Measurements from ENCODE around the gene LYL1.
A peak's percentile ranks its signal among the peaks of the same experiment; 100 is the strongest.

The LYL1 gene

GRCh38 chr19:13109361-13110098 lies 6.9 kb upstream of the LYL1 start:
- DNase-seq (ENCODE audit: low read depth in 1 of 2, low spot score in 1 of 2) = no peak

- DNase-seq (ENCODE audit: low read depth in 1 of 2, low spot score in 1 of 2) = no peak
Observed at GRCh38 chr19:13104848-13105711, 2.4 kb upstream of the LYL1 start.

GRCh38 chr19:13104360-13104847 lies 1.7 kb upstream of the LYL1 start:
- no peak for DNase-seq (ENCODE audit: low read depth in 1 of 2, low spot score in 1 of 2)

GRCh38 chr19:13103581-13104359 lies 1.1 kb upstream of the LYL1 start:
- no peak for DNase-seq (ENCODE audit: low read depth in 1 of 2, low spot score in 1 of 2)

GRCh38 chr19:13102416-13102665 lies 317 bp downstream of the LYL1 start:
- DNase-seq (ENCODE audit: low read depth in 1 of 2, low spot score in 1 of 2) = no peak

- no peak for DNase-seq (ENCODE audit: low read depth in 1 of 2, low spot score in 1 of 2)
Observed at GRCh38 chr19:13101590-13102415, 855 bp downstream of the LYL1 start.

GRCh38 chr19:13100841-13101589 lies 1.6 kb downstream of the LYL1 start:
- DNase-seq (ENCODE audit: low read depth in 1 of 2, low spot score in 1 of 2) = no peak

- peak in 1 of 2 donors; percentile 57 for DNase-seq (ENCODE audit: low read depth in 1 of 2, low spot score in 1 of 2)
Observed at GRCh38 chr19:13100031-13100588, 2.5 kb downstream of the LYL1 start.

GRCh38 chr19:13099073-13099999 lies 3.3 kb downstream of the LYL1 start:
- DNase-seq (ENCODE audit: low read depth in 1 of 2, low spot score in 1 of 2) = no peak

- DNase-seq (ENCODE audit: low read depth in 1 of 2, low spot score in 1 of 2) = no peak
Observed at GRCh38 chr19:13098277-13099072, 4.2 kb downstream of the LYL1 start.

GRCh38 chr19:13097463-13098258 lies 5.0 kb downstream of the LYL1 start:
- no peak for DNase-seq (ENCODE audit: low read depth in 1 of 2, low spot score in 1 of 2)

- no peak for DNase-seq (ENCODE audit: low read depth in 1 of 2, low spot score in 1 of 2)
Observed at GRCh38 chr19:13097033-13097462, 5.6 kb downstream of the LYL1 start.

- no peak for DNase-seq (ENCODE audit: low read depth in 1 of 2, low spot score in 1 of 2)
Observed at GRCh38 chr19:13095934-13096927, 6.4 kb downstream of the LYL1 start.

- DNase-seq (ENCODE audit: low read depth in 1 of 2, low spot score in 1 of 2) = no peak
Observed at GRCh38 chr19:13095393-13095784, 7.3 kb downstream of the LYL1 start.

- no peak for DNase-seq (ENCODE audit: low read depth in 1 of 2, low spot score in 1 of 2)
Observed at GRCh38 chr19:13094771-13095392, 7.8 kb downstream of the LYL1 start.
